GM10266 (cell line): Measurements from ENCODE around the gene OR6S1.
A peak's percentile ranks its signal among the peaks of the same experiment; 100 is the strongest.
"Not testable (repeated sequence)": the region's sequence is repeated elsewhere in the genome, so short reads cannot be mapped to it uniquely, and the experiment has no call there.

ENCODE experiments used
- DNase-seq: peaks from one replicate; pipeline ENCODE4 v3.0.0; 2012; ENCODE audit errors: extremely low spot score
- CTCF ChIP-seq: IDR thresholded peaks from 2 replicates; pipeline ENCODE4 v1.5.1; 2012; ENCODE audit warnings: mild to moderate bottlenecking, low read depth; ENCODE audit not compliant: control insufficient read depth, insufficient read depth; ENCODE audit errors: missing control alignments

Gene OR6S1

GRCh38 chr14:20657216-20658211, 16.0 kb upstream of the OR6S1 start:
- no peak for DNase-seq
- peak; percentile 24 for TF ChIP-seq CTCF

GRCh38 chr14:20656274-20656673, 14.8 kb upstream of the OR6S1 start:
- no peak for TF ChIP-seq CTCF

GRCh38 chr14:20655851-20656250, 14.4 kb upstream of the OR6S1 start:
- no peak for DNase-seq
- TF ChIP-seq CTCF, result no peak

More at GRCh38 chr14:20656274-20656673, 14.8 kb upstream of the OR6S1 start:
- no peak for DNase-seq

- TF ChIP-seq CTCF, result no peak
- DNase-seq, result peak; percentile 40
Measured at GRCh38 chr14:20652996-20653975, 11.8 kb upstream of the OR6S1 start.

GRCh38 chr14:20645481-20645880, 4.0 kb upstream of the OR6S1 start:
- no peak for TF ChIP-seq CTCF
- no peak for DNase-seq

- no peak for TF ChIP-seq CTCF
Measured at GRCh38 chr14:20644520-20644919, 3.0 kb upstream of the OR6S1 start.

GRCh38 chr14:20642755-20643154, 1.3 kb upstream of the OR6S1 start:
- not testable (repeated sequence) for DNase-seq

More at GRCh38 chr14:20644520-20644919, 3.0 kb upstream of the OR6S1 start:
- DNase-seq, result no peak
